OCI-M2 (cell line): Measurements from ENCODE around the gene SETD1A.
"Not testable (repeated sequence)": the region's sequence is repeated elsewhere in the genome, so short reads cannot be mapped to it uniquely, and the experiment has no call there.

Source experiments
- DNase-seq: peaks from one replicate; lab custom pipeline; 2025; ENCODE audit not compliant: unreplicated experiment; lab: John Stamatoyannopoulos, UW

Gene SETD1A

GRCh38 chr16:31013292-31013691 is 55.7 kb downstream of the SETD1A start:
- not testable (repeated sequence) for DNase-seq

GRCh38 chr16:31016018-31016417 is 58.5 kb downstream of the SETD1A start:
- DNase-seq, result no peak

- not testable (repeated sequence) for DNase-seq
These were observed 60.2 kb downstream of the SETD1A start for GRCh38 chr16:31017756-31018155.

- DNase-seq, result no peak
These were observed 63.0 kb downstream of the SETD1A start for GRCh38 chr16:31020536-31020935.

- DNase-seq, result no peak
These were observed 65.1 kb downstream of the SETD1A start for GRCh38 chr16:31022544-31023251.

GRCh38 chr16:31023252-31023602 is 65.7 kb downstream of the SETD1A start:
- DNase-seq, result no peak

GRCh38 chr16:31023627-31024226 is 66.2 kb downstream of the SETD1A start:
- no peak for DNase-seq

- DNase-seq, result no peak
These were observed 67.8 kb downstream of the SETD1A start for GRCh38 chr16:31025339-31025738.

GRCh38 chr16:31029272-31029671 is 71.7 kb downstream of the SETD1A start:
- DNase-seq, result no peak

GRCh38 chr16:31031276-31031675 is 73.7 kb downstream of the SETD1A start:
- DNase-seq, result no peak

GRCh38 chr16:31032736-31033708 is 75.5 kb downstream of the SETD1A start, which contains the start of gene STX4:
Gene STX4, plus strand, starts transcription at chr16:31033558. Its CDS starts 248 bp downstream, at chr16:31033806.
- DNase-seq, result peak; percentile 41

GRCh38 chr16:31033709-31034492 is 76.3 kb downstream of the SETD1A start:
- no peak for DNase-seq
